Putamen (tissue), 1 donor: ENCODE measurements around the gene GJC1.

Experiments used
- DNase-seq: peaks from one replicate; pipeline ENCODE4 v3.0.0-alpha.2; 2016; ENCODE audit warnings: low spot score

GJC1 gene

DNA sequence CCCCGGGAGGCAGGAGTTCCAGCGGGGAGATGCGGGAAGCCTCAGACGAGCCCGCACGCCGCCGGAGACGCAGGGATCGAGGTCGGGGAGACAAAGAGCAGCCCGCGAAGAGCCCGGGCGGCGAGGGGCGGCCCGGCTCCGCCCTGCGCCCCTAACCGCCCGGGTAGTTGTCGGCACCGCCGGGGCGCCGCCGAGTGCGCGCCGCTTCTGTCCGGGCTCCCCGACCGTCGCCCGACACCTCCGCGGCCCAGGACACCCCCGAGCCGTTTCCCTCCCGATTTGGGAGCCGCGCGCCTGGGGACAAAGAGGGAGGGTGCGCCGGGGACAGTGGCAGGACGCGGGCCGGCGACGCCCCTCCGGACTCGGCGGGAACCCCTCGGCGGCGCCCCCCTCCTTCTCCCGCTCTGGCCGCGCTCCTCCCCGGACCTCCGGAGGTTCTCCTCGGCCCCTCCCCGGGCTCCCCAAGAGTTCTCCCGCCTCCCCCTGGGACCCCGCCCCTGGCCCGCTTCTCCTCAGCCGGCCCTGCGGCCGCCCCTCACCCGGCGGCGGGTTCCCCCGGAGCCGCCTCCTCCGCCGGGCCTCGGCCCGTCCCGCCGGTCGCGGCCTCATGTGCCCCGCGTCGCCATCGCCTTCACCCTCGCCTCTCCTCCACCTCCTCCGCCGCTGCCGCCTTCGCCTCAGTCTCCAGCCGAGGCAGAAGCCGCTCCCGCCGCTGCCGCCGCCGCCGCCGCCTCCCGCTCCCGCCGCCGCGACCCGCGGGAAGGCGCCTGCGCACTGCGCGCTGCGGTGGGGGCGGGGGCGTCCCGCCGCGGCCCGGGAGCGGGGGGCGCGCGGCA is at the start of gene GJC1:
Gene GJC1, minus strand, starts transcription at position 765 of the 836 bp plus-strand sequence. CDS start 24,470 bp downstream, outside the sequence.
- DNase-seq, result no peak

- no peak for DNase-seq
Measured at GRCh38 chr17:44879376-44879775, 49.3 kb upstream of the GJC1 start.

- DNase-seq, result no peak
Measured at GRCh38 chr17:44878627-44879221, 48.6 kb upstream of the GJC1 start.

- no peak for DNase-seq
Measured at GRCh38 chr17:44877121-44877520, 47.0 kb upstream of the GJC1 start.

- DNase-seq, result no peak
Measured at GRCh38 chr17:44875761-44876160, 45.7 kb upstream of the GJC1 start.

GRCh38 chr17:44872131-44872768 is 42.2 kb upstream of the GJC1 start:
- no peak for DNase-seq

DNA sequence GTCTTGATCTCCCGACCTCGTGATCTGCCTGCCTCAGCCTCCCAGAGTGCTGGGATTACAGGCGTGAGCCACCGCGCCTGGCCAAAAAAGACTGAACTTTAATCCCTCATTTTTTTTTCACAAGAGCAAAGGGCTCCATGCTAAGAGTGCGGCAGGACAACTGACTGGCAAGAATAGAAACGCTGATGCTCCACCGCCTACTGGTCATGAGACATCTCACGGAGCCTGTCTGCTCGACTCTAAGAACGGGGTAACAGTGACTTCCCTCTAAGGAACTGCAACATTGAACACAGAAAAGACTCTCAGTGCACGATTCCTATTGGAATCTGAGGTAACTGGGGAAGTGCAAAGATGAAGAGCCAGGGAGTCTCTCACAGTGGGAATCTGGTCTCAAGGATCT is 41.5 kb upstream of the GJC1 start:
- no peak for DNase-seq

DNA sequence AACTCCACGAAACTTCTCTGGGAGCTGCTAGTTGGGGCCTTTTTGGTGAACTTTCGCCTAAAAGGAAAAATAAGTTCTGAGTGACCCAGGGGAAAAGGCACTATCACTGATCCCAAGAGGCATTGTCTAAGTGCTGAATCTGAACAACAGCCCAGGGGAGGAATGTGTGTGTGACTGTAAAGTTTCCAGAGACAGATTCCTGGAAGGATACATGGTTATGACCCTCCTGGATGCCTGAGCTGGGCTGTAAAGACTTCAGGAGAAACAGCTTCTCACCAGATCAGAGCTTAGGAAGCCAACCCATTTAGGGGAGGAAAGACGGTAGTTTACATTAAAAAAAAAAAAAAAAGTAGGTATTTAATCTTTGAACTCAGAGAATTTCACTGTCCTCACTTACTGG is 37.8 kb upstream of the GJC1 start:
- DNase-seq, result no peak

GRCh38 chr17:44865931-44866330 is 35.8 kb upstream of the GJC1 start:
- DNase-seq, result no peak

DNA sequence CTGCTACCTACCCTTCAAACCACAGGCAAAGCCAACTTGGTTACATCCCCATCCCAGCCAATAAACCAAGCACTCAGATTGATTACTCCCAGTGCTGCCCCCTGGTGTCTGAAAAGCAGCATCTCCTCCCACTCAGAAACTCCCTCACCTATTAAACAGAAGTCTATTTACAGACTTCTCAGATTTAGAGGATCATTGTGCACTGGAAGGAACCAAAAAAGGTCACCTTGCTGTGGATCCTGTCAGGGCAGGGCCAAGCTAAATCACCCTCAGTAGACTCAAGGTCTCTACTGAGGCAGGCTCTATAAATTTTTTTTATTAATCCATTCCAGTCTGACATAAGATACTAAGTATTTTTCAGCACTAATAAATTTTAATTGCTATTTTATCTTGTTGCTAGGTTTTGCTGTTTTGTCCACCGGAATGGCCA is 35.2 kb upstream of the GJC1 start:
- DNase-seq, result peak; percentile 50

- DNase-seq, result no peak
Measured at GRCh38 chr17:44864831-44865230, 34.7 kb upstream of the GJC1 start.

GRCh38 chr17:44863061-44863918 is 33.2 kb upstream of the GJC1 start:
- DNase-seq, result no peak

GRCh38 chr17:44862278-44862914 is 32.3 kb upstream of the GJC1 start:
- no peak for DNase-seq

GRCh38 chr17:44859701-44860100 is 29.6 kb upstream of the GJC1 start:
- DNase-seq, result no peak

- DNase-seq, result no peak
Measured at GRCh38 chr17:44854192-44854591, 24.1 kb upstream of the GJC1 start.

DNA sequence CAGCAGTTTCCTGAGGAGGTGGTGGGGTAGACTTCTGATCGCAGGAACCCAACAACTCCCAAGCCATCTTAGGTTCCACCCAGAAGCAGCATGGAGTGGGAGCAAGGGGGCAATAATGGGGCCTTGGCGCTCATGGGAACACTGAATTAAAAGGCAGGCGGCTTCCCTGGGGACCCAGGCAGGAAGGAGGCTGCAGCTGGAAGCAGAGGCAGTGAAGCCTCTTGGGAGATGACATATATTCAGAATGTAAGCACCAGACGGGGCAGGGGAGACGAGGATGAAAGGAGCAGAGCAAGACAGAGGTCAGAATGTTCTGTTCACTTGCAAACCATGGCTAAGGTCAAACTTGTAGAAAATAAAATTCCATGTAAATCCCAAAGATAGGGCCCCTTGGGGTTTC is 20.5 kb upstream of the GJC1 start:
- DNase-seq, result no peak

GRCh38 chr17:44850025-44850424 is 19.9 kb upstream of the GJC1 start:
- DNase-seq, result no peak

DNA sequence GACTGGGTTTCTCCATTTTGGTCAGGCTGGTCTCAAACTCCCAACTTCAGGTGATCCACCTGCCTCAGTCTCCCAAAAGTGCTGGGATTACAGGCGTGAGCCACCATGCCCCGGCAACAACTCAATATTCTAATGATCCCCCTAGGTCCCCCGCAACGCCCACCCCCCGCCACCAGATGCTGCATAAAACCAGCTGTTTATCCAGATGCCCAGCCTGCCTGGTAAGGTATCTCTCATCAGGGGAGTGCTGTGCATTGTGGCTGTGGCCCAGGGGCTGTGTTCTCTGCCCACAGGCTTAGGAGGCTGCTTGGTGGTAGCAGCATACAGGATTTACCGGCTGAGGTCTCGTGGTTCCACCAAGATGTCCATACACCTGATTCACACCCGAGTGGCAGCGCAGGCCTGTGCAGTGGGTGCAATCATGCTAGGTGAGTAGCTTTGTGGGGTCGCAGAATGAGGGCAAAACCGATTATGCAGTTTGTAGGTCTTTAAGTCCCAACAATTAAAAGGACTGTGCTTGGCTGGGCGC is 18.9 kb upstream of the GJC1 start:
- DNase-seq, result no peak

DNA sequence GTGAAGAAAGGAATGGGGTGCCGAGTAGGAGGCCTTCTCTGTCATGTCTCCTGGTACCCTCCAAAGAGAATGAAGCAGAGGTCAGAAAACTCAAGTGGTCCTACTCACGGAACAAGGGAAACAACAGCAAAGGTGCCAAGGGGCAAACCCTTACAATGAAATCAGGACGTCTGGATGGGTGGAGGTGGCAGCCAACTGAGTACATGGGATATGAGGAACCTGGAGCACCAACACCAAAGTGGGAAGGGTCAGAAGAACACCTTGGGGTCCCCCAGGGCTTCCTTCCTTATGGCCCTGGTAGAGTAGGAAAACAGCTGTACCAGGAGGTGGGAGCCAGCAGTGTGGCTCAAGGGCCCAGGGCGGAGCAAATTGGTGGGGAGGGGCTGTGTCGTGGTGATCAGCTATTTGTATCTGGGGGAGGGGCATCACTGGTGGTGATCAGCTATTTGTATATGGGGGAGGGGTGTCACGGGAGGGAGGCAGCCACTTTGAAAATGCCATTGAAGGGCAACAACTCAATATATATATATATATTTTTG is 18.2 kb upstream of the GJC1 start:
- DNase-seq, result no peak

- DNase-seq, result no peak
Measured at GRCh38 chr17:44847586-44847985, 17.5 kb upstream of the GJC1 start, which contains the start of gene HIGD1B. TSS of gene HIGD1B (plus strand) at chr17:44847883. CDS start at chr17:44848153, 270 bp downstream.

GRCh38 chr17:44846206-44846605 is 16.1 kb upstream of the GJC1 start:
- DNase-seq, result no peak
